ENCODE data around the gene TBX4.

The TBX4 gene

DNA sequence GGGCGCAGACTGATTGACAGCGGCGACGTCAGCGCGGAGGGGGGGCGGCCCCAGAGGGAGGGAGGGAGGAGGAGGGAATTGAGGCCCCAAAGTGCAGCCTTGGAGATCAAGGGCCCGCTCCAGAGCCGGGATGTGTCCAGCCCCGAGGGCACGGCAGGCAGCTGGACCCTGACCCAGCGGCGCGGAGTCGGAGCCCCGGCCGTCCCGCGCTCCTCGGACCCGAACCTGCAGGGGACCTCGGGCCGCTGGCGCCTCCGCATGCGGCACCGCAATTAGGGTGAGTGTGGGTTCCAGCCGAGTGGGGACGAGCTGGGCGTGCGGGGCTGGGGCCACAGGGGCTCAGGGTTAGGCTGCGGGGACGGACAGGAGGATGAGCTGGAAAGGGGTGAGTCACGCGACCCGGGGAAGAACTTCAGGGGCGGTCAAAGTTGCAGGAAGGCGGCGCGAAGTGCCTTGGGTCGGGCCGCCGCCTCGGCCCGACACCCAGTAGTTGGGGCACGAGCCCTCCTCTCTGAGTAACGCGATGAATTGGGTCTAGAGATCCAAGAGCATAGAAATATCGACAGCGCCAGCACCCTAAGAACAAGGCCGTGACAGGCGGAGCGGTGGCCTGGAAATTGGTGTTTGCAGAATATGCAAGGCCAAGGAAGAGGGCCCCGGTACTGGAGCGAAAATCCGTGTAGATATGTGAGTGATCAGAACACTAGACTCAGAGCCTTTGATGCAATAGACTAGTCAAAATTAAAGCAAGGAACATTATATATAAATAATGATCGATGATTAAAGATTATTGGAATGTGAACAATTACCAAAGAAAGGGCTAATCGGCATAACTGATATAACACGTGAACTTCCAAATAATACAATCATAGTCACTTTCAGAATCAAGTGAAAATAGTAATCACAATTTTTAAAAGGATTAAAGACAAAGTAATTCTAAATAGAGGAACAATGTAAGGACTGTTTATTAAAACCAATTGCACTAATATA, at the start of gene TBX4:
Gene TBX4 (plus strand): TSS at position 122 of the 990 bp plus-strand sequence. CDS start 4,069 bp downstream, outside the sequence.
- peak; percentile 67 for DNase-seq (ENCODE audit: low spot score)

DNA sequence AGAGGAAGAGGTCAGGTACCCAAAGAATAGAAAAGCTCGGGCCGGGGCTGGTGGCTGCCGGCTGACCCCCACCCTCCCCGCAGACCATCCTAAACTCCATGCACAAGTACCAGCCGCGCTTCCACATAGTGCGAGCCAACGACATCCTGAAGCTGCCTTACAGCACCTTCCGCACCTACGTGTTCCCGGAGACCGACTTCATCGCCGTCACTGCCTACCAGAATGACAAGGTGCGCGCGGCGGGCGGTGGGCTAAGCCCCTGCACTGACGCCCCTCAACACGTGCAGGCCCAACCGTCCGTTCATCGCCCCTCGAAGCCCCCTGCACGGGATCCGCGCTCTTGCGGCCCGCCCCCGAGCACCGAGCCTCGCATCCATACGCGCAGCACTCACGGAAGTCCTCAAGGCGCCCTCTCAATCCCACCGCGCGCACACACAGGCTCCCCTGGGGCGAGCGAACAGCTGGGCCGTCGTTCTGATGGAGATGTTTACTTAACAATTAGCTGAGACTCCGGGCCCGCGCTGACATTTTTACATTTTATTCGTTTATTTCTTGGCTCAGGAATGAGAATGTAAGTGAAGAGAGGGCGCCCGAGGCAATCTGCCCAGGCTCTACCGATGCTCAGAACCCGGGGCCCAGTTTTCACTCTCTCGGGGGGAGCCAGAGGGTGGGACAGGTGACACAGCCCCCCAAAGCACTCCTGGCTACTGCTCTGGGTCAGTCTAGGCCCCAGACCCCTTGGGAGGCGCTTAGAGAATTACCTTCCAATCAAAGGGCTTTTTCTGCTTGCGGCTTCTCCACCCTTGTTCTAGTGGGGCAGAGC, 49.0 kb upstream of the TBX4 start:
- no peak for DNase-seq (ENCODE audit: low spot score)

DNA sequence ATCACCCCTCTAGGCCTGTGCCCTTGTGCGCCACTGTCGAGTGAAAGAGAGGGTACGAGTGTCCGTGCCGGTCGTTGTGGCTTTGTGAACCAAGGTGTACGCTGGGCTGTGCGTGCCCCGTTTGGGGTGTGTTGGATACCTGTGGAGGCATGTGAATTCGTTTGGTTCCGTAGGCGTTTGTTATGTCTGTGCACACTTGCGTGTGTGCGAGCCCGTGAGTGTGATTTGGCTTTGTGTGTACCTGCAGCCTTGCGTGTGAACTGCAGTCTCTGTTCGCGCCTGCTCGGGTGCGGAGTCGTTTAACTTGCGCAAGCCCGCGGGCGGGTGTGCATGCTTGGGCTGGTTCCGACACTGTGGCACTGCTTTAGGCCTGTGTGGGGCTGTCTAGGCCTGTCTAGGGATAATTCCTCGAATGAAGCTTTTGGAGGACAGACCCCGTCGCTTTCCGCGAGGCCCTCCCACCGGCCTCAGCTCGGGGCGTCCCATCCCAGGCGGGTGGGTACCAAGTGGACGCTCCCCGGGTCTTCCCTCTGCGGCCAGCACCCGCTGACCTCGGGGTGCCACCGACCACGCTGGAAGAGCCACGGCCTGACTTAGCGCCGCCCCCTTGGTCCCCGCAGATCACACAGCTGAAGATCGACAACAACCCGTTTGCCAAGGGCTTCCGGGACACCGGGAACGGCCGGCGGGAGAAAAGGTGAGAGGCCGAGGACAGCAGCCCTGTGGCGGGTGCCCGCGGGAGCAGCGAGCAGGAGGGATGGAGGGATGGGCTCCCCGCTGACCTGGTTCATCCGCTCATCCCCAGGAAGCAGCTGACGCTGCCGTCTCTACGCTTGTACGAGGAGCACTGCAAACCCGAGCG, 48.2 kb upstream of the TBX4 start:
- no peak for DNase-seq (ENCODE audit: low spot score)

DNA sequence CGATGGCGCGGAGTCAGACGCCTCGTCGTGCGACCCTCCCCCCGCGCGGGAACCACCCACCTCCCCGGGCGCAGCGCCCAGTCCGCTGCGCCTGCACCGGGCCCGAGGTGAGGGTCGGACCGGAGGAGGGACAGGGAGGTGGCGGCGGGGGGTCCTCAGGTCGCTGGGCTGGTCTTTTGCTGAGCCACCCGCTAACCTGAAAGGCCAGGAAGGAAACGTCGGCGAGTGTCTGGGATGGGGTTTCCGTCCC, 47.6 kb upstream of the TBX4 start:
- DNase-seq (ENCODE audit: low spot score) = no peak

DNA sequence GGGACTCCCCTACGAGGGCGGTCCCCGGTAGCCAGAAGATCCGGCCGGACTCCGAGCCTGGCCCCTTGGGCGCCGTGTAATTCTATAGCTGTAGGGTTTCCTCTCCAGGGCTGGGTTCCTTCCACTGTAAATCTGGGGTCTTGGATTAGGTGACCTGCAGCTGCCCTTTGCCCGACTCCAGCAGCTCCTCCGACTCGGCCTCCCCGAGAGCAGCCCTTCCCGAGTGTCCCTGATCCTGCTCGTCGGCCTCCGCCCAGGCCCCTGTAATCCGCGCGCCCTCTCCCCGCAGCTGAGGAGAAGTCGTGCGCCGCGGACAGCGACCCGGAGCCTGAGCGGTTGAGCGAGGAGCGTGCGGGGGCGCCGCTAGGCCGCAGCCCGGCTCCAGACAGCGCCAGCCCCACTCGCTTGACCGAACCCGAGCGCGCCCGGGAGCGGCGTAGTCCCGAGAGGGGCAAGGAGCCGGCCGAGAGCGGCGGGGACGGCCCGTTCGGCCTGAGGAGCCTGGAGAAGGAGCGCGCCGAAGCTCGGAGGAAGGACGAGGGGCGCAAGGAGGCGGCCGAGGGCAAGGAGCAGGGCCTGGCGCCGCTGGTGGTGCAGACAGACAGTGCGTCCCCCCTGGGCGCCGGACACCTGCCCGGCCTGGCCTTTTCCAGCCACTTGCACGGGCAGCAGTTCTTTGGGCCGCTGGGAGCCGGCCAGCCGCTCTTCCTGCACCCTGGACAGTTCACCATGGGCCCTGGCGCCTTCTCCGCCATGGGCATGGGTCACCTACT, 47.1 kb upstream of the TBX4 start:
- no peak for DNase-seq (ENCODE audit: low spot score)

DNA sequence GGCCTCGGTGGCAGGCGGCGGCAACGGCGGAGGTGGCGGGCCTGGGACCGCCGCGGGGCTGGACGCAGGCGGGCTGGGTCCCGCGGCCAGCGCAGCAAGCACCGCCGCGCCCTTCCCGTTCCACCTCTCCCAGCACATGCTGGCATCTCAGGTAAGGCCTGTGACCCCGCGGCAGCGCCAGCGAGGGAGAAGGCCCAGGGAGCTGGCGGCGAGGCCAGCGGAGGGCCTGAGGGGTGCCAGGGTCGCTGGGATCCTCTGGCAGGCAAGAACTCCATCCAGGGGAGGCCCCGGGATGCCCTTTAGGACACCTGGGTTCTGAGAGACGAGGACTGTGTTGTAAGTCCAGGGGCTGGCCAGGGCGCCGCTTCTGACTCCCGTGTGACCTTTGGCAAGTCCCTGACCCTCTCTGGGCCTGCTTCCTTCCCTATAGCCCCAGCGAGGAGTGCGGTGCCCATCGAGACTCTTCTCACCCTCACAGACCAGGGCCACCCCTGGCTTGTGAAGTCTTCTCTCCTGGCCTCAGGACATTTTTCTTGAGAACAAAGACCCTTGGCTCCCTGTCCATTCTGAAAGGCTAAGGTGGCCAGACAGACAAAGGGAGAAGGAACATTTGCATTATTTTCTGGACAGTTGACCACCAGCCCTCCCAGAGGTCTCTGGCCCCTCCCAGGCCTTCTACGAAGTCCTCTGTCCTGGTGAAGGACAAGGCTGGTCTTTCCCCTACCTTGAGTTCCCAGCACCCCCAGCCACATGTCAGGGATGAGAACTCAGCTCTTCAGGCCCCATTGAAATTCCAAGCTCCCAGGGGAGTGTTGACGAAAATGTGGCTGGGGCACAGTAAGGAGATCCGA, 46.3 kb upstream of the TBX4 start:
- DNase-seq (ENCODE audit: low spot score) = no peak

DNA sequence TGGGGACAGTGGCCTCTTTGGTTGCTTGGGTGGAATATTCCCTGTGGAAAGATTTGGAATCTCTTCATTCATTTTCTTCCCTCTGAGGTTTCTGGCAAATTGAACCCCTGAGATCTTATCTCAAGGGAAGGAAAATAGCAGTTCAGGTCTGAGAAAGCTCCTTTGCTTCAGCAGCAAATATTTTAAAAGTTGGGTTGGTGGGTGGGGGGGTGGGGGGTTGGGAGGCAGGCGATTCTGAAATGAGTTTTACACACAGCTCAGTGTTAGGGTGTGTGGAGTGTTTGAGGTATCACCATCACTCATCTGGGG, 45.7 kb upstream of the TBX4 start:
- DNase-seq (ENCODE audit: low spot score) = no peak

DNA sequence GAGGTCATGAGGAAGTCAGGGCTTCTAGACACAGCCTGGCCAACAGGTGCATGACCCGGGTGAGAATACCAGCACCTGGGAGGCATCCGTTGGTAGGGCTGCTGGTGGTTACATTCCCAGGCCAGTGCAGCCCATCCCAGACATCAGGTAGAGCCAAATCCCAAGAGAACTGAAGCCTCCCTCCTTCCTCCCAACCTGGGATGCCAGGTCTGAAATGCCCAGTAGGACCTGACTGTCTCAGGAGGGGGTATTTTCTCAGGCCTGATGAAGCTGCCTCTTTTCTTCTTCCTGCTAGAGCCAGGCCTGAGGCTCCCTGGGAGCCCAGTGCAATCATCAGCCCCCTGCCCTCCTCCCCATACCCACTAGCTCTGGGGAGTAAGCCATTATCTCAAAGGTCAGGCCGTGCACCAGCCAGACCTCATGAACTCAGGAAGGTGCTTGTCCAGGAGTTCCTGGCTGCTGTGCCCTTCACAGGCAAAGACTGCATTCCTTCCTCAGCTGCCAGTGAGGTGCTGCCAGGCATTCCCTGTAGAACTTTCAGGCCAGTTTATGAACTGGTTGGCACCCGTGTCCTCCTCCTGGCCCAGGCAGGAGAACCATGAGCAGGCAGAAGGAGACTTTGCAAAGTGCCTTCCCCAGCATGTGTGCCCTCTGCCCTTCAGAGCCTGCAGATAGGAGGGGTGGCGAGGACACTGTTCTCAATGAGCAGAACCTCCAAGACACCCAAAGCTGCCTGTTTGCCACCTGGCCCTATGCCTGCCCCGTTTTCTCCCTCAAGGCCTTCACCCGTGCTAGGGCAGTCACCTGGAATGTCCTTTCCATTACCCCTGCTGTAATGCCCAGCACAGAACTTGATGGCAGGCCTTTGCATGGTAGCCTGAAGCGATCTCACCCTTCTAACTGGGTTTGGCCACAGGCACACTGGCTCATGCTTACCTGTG, 45.0 kb upstream of the TBX4 start:
- no peak for DNase-seq (ENCODE audit: low spot score)

DNA sequence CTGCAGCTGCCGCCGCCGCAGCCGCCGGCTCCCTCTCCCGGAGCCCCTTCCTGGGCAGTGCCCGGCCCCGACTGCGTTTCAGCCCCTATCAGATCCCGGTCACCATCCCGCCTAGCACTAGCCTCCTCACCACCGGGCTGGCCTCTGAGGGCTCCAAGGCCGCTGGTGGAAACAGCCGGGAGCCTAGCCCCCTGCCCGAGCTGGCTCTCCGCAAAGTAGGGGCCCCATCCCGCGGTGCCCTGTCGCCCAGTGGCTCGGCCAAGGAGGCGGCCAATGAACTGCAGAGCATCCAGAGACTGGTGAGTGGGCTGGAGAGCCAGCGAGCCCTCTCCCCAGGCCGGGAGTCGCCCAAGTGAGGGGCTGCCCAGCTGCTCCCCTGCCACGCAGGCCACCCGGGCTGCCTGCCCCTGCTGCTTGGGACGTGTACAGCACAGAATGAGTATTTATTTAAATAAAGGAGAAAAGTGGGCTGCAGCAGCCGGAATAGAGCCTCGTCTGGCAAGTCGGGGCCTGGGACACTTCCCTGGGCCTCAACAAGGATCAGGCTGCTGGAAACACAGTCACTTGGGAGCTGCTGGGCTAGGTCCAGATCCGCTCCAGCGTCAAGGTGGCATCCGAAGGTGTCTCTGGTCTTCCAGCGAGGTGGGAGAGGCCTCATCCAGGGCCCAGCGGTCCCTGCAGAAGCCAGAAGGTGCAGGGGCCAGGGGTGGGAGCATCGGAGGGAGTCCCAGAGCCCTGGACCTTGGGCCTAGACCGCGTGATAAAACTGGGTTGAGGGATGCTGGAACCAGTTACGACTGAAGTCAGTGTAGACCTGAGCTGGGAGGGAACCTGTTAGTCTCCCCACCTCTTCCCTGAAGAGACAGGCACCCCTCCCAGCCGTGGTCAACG, 43.8 kb upstream of the TBX4 start:
- peak; percentile 34 for DNase-seq (ENCODE audit: low spot score)

DNA sequence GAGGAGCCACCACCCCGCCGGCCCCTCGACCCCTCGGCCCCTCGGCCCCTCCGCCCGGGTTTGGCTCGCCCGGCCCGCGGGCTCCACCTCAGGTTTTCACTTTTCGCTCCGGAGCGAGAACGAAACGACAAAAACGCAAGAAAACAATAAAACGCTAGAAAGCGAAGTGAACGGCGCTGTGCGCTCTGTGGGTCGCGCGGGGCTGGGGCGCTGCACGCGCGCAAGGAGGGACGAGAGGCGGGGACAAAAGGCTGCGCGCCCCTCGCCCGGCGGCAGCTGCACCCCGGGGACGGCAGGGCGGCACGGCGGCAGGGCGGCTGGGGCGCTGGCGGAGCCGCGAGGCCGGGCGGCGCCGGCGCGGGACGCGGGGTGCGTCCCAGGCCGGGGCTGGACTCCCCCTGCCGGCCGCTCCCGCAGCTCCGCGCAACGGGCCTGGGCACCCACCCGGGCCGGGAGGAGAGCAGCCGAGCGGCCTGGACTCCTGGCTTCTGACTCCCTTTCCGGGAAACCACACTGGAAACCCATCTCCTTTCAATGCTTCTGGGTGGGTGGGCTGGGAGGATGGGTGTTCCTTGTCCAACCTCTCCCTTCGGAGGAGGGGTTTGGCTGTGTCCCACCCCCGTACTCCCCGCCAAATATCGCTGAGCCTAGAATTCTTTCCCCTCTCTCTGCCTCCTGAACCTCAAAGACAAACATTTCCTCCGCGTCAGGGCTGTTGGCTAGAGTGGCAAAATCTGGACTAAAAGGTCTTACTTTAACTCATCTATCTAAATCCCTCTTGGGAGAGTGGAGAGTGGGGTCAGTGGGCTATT, 42.7 kb upstream of the TBX4 start:
- peak; percentile 81 for DNase-seq (ENCODE audit: low spot score)

DNA sequence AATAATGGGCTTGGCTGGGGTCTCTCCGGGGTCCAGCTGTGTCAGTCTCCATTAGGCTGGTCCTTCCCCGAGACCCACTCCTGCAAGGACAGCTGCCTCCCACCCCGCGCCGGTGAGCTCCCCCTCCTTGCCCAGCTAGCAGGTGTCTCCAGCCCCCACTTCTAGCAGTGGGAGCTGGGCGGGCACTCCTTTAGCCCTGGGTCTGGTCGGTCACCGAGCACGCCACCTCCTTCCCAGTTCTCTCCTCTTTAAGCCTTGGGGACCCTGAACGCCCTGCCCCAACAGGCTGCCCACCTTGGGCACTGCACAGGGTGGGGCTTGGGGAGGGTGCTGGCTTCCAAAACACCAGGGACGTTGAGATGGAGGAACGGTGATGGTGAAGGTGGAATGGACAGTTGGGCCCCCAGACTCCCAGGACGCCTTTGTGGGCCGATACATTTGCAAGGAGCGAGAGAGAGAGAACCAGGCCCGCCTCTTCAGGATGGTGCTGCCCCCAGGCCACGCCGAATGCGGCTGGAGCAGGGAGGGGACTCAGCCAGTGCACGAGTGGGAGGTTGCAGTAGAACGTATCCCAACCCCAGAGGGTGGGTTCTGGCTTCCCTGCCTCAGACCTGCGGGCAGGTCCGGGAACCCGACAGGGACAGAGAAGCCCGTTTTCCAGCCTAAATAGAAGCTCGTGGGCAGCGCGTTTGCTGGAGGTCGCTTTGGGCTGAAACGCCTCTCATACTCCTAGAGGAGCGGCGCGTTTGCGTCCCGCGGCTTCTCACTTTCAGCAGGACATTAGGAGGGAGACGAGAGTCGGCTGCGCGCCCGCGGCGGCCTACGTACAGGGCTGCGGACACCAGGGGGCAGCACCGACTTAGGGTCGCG, 41.8 kb upstream of the TBX4 start:
- DNase-seq (ENCODE audit: low spot score) = peak; percentile 49

DNA sequence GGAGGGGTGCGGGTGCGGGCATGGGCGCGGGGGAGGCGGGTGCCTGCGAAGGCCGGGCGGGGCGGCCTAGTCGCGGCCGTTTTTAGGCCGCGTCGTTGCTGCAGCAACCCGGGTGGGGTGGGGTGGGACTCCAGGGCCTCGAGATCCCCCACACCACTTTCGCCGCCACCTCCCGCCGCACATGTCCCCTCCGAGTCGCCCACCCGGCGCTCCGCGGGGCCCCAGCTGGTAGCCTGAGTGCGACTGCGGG, 41.3 kb upstream of the TBX4 start:
- DNase-seq (ENCODE audit: low spot score) = peak; percentile 90

DNA sequence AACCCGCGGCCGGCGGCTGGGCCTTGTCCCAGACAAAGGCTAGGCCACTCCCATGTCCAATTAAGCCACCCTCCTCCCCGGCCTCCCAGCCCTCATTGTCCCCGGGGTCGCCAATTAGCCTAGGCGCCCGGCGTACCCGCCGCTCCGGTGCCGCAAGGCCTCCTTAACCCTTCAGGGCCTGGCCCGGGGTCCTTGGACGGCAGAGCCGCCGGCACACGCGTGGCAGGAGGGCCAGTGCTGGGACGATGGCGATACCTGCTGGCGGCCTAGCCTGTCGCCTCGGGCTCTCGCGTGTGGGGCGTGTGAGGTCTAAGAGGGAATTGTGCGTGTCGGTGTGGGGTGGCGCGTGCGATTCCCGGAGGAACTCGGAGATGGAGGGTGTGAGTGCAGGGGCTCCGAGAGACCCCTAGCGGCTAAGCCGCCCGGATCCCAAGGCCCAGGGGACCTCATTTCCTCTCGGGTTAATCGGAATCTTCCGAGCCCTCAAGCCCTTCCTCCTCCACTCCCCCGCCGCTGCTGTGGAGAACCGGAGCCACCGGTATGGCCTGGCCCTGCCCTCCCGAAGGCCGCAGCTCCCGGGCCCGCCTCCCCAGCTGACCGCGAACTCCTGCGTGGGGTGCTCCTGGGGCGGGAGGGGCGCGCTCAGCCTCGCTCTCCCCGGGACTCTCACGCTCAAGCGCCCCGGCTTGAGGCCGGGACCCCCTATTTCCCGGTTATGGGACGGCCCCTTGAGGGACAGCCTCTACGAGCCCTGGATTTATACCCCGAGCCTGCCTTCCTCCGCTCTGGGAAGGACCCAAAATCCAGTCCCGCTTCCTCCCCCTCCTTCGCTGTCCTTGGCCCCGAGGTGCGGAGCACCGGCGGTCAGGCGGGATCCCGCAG, 40.7 kb upstream of the TBX4 start:
- DNase-seq (ENCODE audit: low spot score) = peak; percentile 83

DNA sequence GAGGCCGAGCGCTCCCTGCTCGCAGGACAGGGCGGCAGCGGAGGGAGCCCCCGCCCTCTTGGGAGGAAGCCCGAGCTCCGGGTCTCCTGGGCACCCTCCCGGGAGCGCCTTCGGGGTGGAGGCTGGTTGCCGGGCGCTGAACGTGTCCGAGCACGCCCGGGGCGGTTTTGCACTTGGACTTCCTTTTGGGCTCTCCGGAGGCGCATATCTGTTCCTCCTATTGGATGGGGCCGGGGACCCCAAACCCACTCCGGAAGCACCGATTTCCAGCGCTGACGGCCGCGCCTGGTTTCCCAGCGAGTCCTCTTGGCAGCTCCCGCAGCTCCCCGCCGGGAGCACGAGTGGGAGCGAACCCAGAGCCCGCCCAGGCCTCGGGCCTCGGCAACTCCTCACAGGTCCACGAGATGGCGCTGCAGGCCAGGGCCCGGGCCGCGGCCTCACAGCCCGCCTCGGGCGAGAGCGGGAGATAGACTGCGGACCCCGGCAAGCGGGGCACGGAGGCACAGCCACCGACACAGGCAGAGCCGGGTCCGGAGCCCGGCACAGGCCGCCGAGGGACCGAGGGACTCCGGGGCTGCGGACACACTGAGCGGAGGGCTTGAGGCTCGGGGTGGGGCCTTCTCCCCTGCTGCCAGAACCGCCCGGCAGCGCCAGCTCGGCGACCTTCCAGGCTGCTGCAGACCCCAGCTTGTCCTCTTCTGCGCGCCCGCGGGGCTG, 39.9 kb upstream of the TBX4 start:
- DNase-seq (ENCODE audit: low spot score) = peak; percentile 93

Measured in AG08396 (cell line).